Measurements from ENCODE around the gene SALL4. TPM values are rescaled to one million over a fixed set of nuclear protein-coding genes. Genes with fewer than 3 reads are reported as not detected.
A peak's percentile ranks its signal among the peaks of the same experiment; 100 is the strongest.

Gene SALL4
- total and polyA plus RNA-seq, 4 donors = 0.12 to 0.19 (median 0.18) TPM; not detected in 1

DNA sequence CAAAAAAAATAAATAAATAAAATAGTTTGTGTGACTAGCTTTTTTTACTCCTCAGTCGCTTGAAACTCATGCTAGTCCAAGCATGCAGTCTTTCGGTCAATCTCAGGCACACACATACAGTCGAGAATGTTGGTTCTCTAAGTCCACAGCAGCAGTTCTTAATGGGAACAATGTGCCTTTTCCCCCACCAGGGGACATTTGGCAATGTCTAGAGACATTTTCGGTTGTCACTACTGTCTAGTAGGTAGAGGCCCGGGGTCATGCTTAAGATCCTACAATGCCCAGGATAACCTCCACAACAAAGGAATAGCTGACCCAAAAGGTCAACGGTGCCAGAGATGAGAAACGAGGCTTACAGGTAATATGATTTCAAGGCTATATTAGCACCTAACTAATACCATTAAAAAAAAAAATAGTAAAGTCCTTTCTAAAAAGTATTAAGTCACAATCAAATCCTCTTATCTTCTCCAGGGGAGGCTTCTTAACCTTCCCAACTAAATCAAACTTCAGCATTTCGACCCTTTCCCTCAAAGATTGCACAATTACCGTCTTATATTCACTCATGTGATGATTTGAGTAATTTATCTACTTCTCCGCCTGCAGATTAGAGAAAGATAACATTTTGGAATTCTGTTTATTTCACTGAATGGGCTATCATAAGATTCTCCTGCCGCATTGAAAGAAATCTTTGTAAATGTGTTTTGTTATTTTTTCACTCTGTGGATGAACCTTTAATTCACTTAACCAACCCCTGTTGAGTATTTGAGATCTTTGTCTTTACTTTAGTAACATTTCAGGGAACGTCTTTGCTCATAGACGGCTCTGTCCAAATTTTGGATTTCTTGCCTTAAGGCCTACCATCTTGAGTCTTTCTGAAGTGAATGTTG is 8.1 kb upstream of the SALL4 start:
- H3K4me1 ChIP-seq (ENCODE audit: control insufficient read depth in 1 of 2, insufficient read depth in 2 of 2, low read length in 2 of 2) = no peaks in the 10 kb centered on the region
- ATAC-seq (ENCODE audit: low FRiP score) (no peak), DNase-seq (no peak)
- no peak overlapping the region for H3K27ac ChIP-seq (ENCODE audit: low read depth in 1 of 2, low read length in 2 of 2)
- no peak overlapping the region for H3K4me3 ChIP-seq (ENCODE audit: low read length in 2 of 2)
- no peaks in the 10 kb centered on the region for H3K9me3 ChIP-seq (ENCODE audit: control insufficient read depth, low read length)
- no peaks in the 10 kb centered on the region for H3K36me3 ChIP-seq (ENCODE audit: control insufficient read depth in 1 of 2, insufficient read depth in 2 of 2, low read length in 1 of 2)
- intact Hi-C loops (cut with DNase I) = no loop called here
- 93 to 94% methylated on average over 13 of the region's 13 CpGs for WGBS, 2 donors
- no peaks in the 10 kb centered on the region for H3K27me3 ChIP-seq (ENCODE audit: control insufficient read depth in 1 of 2, insufficient read depth in 2 of 2, low read length in 1 of 2)

DNA sequence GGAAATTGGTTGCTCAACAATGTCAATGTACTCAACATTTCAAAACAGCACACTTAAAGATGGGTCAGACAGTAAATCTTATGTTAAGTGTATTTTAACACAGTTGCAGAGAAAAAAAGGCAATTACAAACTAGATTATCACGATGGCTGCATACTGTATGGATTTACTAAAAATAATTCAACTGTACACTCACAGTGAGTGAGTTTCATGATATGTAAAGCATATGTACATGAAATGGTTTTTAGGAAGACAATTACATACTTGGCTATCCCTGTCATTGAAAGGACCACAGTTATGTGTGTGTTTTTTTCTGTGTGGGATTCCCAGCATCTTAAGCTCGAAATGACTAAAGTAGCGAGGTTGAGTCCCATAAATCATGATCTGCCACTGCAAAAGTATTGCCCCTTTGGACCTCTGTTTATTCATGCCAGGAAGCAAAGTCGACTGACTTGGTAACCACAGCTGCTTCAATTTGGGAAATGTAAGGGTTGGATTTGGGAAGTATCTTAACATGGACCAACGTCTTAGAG is 5.5 kb upstream of the SALL4 start:
- intact Hi-C loops (cut with DNase I) = loop anchor here in 1 of 2 donors (10.0 kb wide), 1 partner anchor 277 kb away; no protein-coding TSS in a partner anchor
- WGBS, 2 donors = 51 to 54% methylated on average over 5 of the region's 5 CpGs
- DNase-seq = no peak

DNA sequence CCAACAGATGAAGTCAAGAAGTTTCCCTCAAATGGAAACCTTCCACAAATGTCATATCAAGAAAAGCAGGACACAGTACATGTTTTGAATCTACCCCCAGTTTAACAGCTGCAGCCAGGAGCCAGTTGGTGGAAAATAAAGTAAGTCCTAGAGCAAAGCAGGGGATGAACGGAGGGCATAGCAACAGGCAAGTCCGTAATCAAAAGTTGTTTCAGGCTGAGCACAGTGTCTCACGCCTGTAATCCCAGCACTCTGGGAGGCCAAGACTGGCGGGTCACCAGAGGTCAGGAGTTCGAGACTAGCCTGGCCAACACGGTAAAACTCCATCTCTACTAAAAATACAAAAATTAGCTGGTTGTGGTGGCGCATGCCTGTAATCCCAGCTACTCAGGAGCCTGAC is 2.4 kb upstream of the SALL4 start:
- ATAC-seq (ENCODE audit: low FRiP score) (no peak), DNase-seq (no peak)
- Histone ChIP-seq H3K4me1 (ENCODE audit: control insufficient read depth in 1 of 2, insufficient read depth in 2 of 2, low read length in 2 of 2) (no peaks in the 10 kb centered on the region), H3K4me3 (ENCODE audit: low read length in 2 of 2) (no peak overlapping the region), H3K27me3 (ENCODE audit: control insufficient read depth in 1 of 2, insufficient read depth in 2 of 2, low read length in 1 of 2) (no peaks in the 10 kb centered on the region), H3K36me3 (ENCODE audit: control insufficient read depth in 1 of 2, insufficient read depth in 2 of 2, low read length in 1 of 2) (no peaks in the 10 kb centered on the region), H3K9me3 (ENCODE audit: control insufficient read depth, low read length) (no peaks in the 10 kb centered on the region), H3K27ac (ENCODE audit: low read depth in 1 of 2, low read length in 2 of 2) (no peak overlapping the region)
- 75 to 76% methylated on average over 7 of the region's 7 CpGs for WGBS, 2 donors
- intact Hi-C loops (cut with DNase I) = loop anchor here in 1 of 2 donors (10.0 kb wide), 1 partner anchor 280 kb away; no protein-coding TSS in a partner anchor

More for the DNA sequence above, 5.5 kb upstream of the SALL4 start:
- Histone ChIP-seq H3K27ac (ENCODE audit: low read depth in 1 of 2, low read length in 2 of 2) (no peak overlapping the region), H3K4me3 (ENCODE audit: low read length in 2 of 2) (no peak overlapping the region), H3K27me3 (ENCODE audit: control insufficient read depth in 1 of 2, insufficient read depth in 2 of 2, low read length in 1 of 2) (no peaks in the 10 kb centered on the region), H3K4me1 (ENCODE audit: control insufficient read depth in 1 of 2, insufficient read depth in 2 of 2, low read length in 2 of 2) (no peaks in the 10 kb centered on the region), H3K36me3 (ENCODE audit: control insufficient read depth in 1 of 2, insufficient read depth in 2 of 2, low read length in 1 of 2) (no peaks in the 10 kb centered on the region), H3K9me3 (ENCODE audit: control insufficient read depth, low read length) (no peaks in the 10 kb centered on the region)
- ATAC-seq (ENCODE audit: low FRiP score) = no peak

GRCh38 chr20:51803148-51803854 is 980 bp upstream of the SALL4 start:
- H3K27me3 ChIP-seq (ENCODE audit: control insufficient read depth in 1 of 2, insufficient read depth in 2 of 2, low read length in 1 of 2) = no peaks in the 10 kb centered on the region
- intact Hi-C loops (cut with DNase I) = loop anchor here in 1 of 2 donors (10.0 kb wide), 1 partner anchor 282 kb away; no protein-coding TSS in a partner anchor

GRCh38 chr20:51801823-51802123 is 548 bp downstream of the SALL4 start:
- no peak for DNase-seq
- no peak overlapping the region for H3K27ac ChIP-seq (ENCODE audit: low read depth in 1 of 2, low read length in 2 of 2)
- intact Hi-C loops (cut with DNase I) = loop anchor here in 1 of 2 donors (10.0 kb wide), 1 partner anchor 283 kb away; no protein-coding TSS in a partner anchor
- no peaks in the 10 kb centered on the region for H3K9me3 ChIP-seq (ENCODE audit: control insufficient read depth, low read length)
- H3K36me3 ChIP-seq (ENCODE audit: control insufficient read depth in 1 of 2, insufficient read depth in 2 of 2, low read length in 1 of 2) = no peaks in the 10 kb centered on the region
- peak overlapping the region in 1 of 2 donors; percentile 3 for H3K4me3 ChIP-seq (ENCODE audit: low read length in 2 of 2)
- 4 to 6% methylated on average over 6 to 8 of the region's 8 CpGs for WGBS, 2 donors
- H3K4me1 ChIP-seq (ENCODE audit: control insufficient read depth in 1 of 2, insufficient read depth in 2 of 2, low read length in 2 of 2) = no peaks in the 10 kb centered on the region
- no peak for ATAC-seq (ENCODE audit: low FRiP score)
- H3K27me3 ChIP-seq (ENCODE audit: control insufficient read depth in 1 of 2, insufficient read depth in 2 of 2, low read length in 1 of 2) = no peaks in the 10 kb centered on the region

More at GRCh38 chr20:51803148-51803854, 980 bp upstream of the SALL4 start:
- Histone ChIP-seq H3K4me3 (ENCODE audit: low read length in 2 of 2) (no peak overlapping the region), H3K9me3 (ENCODE audit: control insufficient read depth, low read length) (no peaks in the 10 kb centered on the region), H3K4me1 (ENCODE audit: control insufficient read depth in 1 of 2, insufficient read depth in 2 of 2, low read length in 2 of 2) (no peaks in the 10 kb centered on the region), H3K27ac (ENCODE audit: low read depth in 1 of 2, low read length in 2 of 2) (no peak overlapping the region), H3K36me3 (ENCODE audit: control insufficient read depth in 1 of 2, insufficient read depth in 2 of 2, low read length in 1 of 2) (no peaks in the 10 kb centered on the region)
- WGBS, 2 donors = 67 to 71% methylated on average over 4 of the region's 4 CpGs
- no peak for ATAC-seq (ENCODE audit: low FRiP score)
- no peak for DNase-seq

DNA sequence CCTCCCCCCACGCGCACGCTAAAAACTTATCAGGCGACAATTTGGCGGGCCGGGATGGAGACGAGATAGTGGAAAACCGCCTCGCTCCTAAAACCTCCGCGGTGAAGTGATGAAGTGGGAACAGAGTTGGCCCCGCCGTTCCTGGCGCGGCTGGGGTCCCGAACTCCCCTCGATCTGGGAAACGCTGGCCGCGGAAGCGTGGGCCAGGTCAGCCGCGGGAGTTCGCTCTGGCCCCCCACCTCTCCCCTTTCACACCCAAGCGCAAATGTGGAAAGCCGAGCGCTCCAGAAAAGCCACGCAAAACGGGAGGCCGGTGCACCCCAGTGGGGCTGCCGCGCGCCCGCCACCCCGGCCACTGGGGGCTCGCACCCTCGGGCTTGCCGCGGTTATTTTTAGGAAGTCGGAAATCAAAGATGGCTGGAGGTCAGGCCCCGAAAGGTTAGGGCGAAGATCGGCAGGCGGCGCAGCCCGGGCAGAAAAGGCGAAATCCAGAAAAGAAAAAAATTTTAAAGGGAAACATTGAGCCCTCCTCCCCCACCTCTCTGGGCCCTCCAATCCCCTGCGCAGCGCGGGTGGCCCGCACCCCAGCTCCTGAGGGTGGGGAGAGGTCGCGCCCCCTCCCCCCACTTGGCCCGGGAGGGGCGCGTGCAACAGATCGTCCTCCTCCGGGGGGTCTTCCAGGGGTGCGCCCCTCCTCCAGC is 1.0 kb downstream of the SALL4 start:
- peak overlapping the region in 1 of 2 donors; percentile 11 for H3K4me3 ChIP-seq (ENCODE audit: low read length in 2 of 2)

GRCh38 chr20:51800872-51801121 is 1.5 kb downstream of the SALL4 start:
- WGBS, 2 donors = 0 to 2% methylated on average over 18 of the region's 18 CpGs
- H3K27ac ChIP-seq (ENCODE audit: low read depth in 1 of 2, low read length in 2 of 2) = no peak overlapping the region
- ATAC-seq (ENCODE audit: low FRiP score) = no peak
- intact Hi-C loops (cut with DNase I) = loop anchor here in 1 of 2 donors (10.0 kb wide), 1 partner anchor 284 kb away; no protein-coding TSS in a partner anchor
- H3K27me3 ChIP-seq (ENCODE audit: control insufficient read depth in 1 of 2, insufficient read depth in 2 of 2, low read length in 1 of 2) = no peaks in the 10 kb centered on the region
- H3K9me3 ChIP-seq (ENCODE audit: control insufficient read depth, low read length) = no peaks in the 10 kb centered on the region
- no peaks in the 10 kb centered on the region for H3K36me3 ChIP-seq (ENCODE audit: control insufficient read depth in 1 of 2, insufficient read depth in 2 of 2, low read length in 1 of 2)
- H3K4me1 ChIP-seq (ENCODE audit: control insufficient read depth in 1 of 2, insufficient read depth in 2 of 2, low read length in 2 of 2) = no peaks in the 10 kb centered on the region
- no peak for DNase-seq
- H3K4me3 ChIP-seq (ENCODE audit: low read length in 2 of 2) = peak overlapping the region in 1 of 2 donors; percentile 11

More for the DNA sequence above, 1.0 kb downstream of the SALL4 start:
- H3K36me3 ChIP-seq (ENCODE audit: control insufficient read depth in 1 of 2, insufficient read depth in 2 of 2, low read length in 1 of 2) = no peaks in the 10 kb centered on the region
- intact Hi-C loops (cut with DNase I) = loop anchor here in 1 of 2 donors (10.0 kb wide), 1 partner anchor 284 kb away; no protein-coding TSS in a partner anchor
- no peak overlapping the region for H3K27ac ChIP-seq (ENCODE audit: low read depth in 1 of 2, low read length in 2 of 2)
- DNase-seq = no peak
- H3K9me3 ChIP-seq (ENCODE audit: control insufficient read depth, low read length) = no peaks in the 10 kb centered on the region
- no peaks in the 10 kb centered on the region for H3K27me3 ChIP-seq (ENCODE audit: control insufficient read depth in 1 of 2, insufficient read depth in 2 of 2, low read length in 1 of 2)
- peak; percentile 34 for ATAC-seq (ENCODE audit: low FRiP score)
- WGBS, 2 donors = 1% methylated on average over 55 to 59 of the region's 59 CpGs
- no peaks in the 10 kb centered on the region for H3K4me1 ChIP-seq (ENCODE audit: control insufficient read depth in 1 of 2, insufficient read depth in 2 of 2, low read length in 2 of 2)
